Progenitor cell of endocrine pancreas (in vitro differentiated cells): ENCODE measurements around the gene GARIN5A. TPM values are rescaled to one million over a fixed set of nuclear protein-coding genes. Genes with fewer than 3 reads are reported as not detected.

Source experiments
- DNase-seq: peaks from one replicate; pipeline ENCODE4 v3.0.0; 2021; ENCODE audit warnings: low spot score; ENCODE audit not compliant: unreplicated experiment
- H3K27ac Mint-ChIP-seq: 2 replicates; pipeline ENCODE4 v1.8.0; 2021; ENCODE audit warnings: mild to moderate bottlenecking, moderate library complexity, mixed read lengths
- H3K27me3 Mint-ChIP-seq: 2 replicates; pipeline ENCODE4 v1.8.0; 2021; ENCODE audit warnings: mixed read lengths
- H3K36me3 Mint-ChIP-seq: 2 replicates; pipeline ENCODE4 v1.8.0; 2022; ENCODE audit warnings: mixed read lengths; ENCODE audit not compliant: insufficient read depth
- H3K4me1 Mint-ChIP-seq: 2 replicates; pipeline ENCODE4 v1.8.0; 2021; ENCODE audit warnings: low read depth, mixed read lengths
- H3K4me3 Mint-ChIP-seq: 2 replicates; pipeline ENCODE4 v1.8.0; 2021; ENCODE audit warnings: low read depth, mild to moderate bottlenecking, moderate library complexity, mixed read lengths
- H3K9me3 Mint-ChIP-seq: 2 replicates; pipeline ENCODE4 v1.8.0; 2021; ENCODE audit warnings: low read depth, mixed read lengths
- CTCF ChIP-seq: fragments of 200-600 bp; sonication (generic); IDR thresholded peaks from one replicate; pipeline ENCODE4 v1.5.0; 2021; ENCODE audit warnings: antibody characterized with exemption, mild to moderate bottlenecking; ENCODE audit not compliant: unreplicated experiment
- total RNA-seq: library from RNA; stranded (reverse); gene quantifications from 2 replicates; pipeline ENCODE4 v1.2.1, GENCODE V29; 2021

GARIN5A gene
- total RNA-seq, 1 donor from 2014 or later, result 11.6 TPM

GRCh38 chr19:50489461-50490011 lies 12.9 kb upstream of the GARIN5A start:
- TF ChIP-seq CTCF, result no peak
- H3K27me3 Mint-ChIP-seq, result peaks cover 64% of the 10 kb centered on the region

GRCh38 chr19:50488389-50489194 lies 11.9 kb upstream of the GARIN5A start:
- peaks cover 9% of the 10 kb centered on the region for H3K4me1 Mint-ChIP-seq
- no peak overlapping the region for H3K4me3 Mint-ChIP-seq
- TF ChIP-seq CTCF, result no peak
- peaks cover 56% of the 10 kb centered on the region for H3K27me3 Mint-ChIP-seq
- H3K27ac Mint-ChIP-seq, result peak overlapping the region; percentile 55
- peaks cover 3% of the 10 kb centered on the region for H3K9me3 Mint-ChIP-seq
- no peak for DNase-seq
- H3K36me3 Mint-ChIP-seq, result peaks cover 16% of the 10 kb centered on the region

More at GRCh38 chr19:50489461-50490011, 12.9 kb upstream of the GARIN5A start:
- peaks cover 3% of the 10 kb centered on the region for H3K9me3 Mint-ChIP-seq
- DNase-seq, result no peak
- peaks cover 9% of the 10 kb centered on the region for H3K4me1 Mint-ChIP-seq
- H3K27ac Mint-ChIP-seq, result peak overlapping the region; percentile 84
- no peak overlapping the region for H3K4me3 Mint-ChIP-seq
- peaks cover 16% of the 10 kb centered on the region for H3K36me3 Mint-ChIP-seq

GRCh38 chr19:50486823-50487515 lies 10.3 kb upstream of the GARIN5A start:
- DNase-seq, result no peak
- H3K9me3 Mint-ChIP-seq, result peaks cover 3% of the 10 kb centered on the region
- H3K27ac Mint-ChIP-seq, result no peak overlapping the region
- peak; percentile 60 for TF ChIP-seq CTCF
- peaks cover 45% of the 10 kb centered on the region for H3K27me3 Mint-ChIP-seq
- peaks cover 16% of the 10 kb centered on the region for H3K36me3 Mint-ChIP-seq
- H3K4me1 Mint-ChIP-seq, result peaks cover 7% of the 10 kb centered on the region
- H3K4me3 Mint-ChIP-seq, result no peak overlapping the region

- TF ChIP-seq CTCF, result no peak
- H3K4me1 Mint-ChIP-seq, result no peaks in the 10 kb centered on the region
- H3K9me3 Mint-ChIP-seq, result peaks cover 3% of the 10 kb centered on the region
- peaks cover 30% of the 10 kb centered on the region for H3K27me3 Mint-ChIP-seq
- H3K4me3 Mint-ChIP-seq, result no peak overlapping the region
- DNase-seq, result no peak
- H3K27ac Mint-ChIP-seq, result no peak overlapping the region
- peaks cover 19% of the 10 kb centered on the region for H3K36me3 Mint-ChIP-seq
Observed at GRCh38 chr19:50485284-50485955, 8.8 kb upstream of the GARIN5A start.

GRCh38 chr19:50482916-50483315 lies 6.3 kb upstream of the GARIN5A start:
- H3K4me1 Mint-ChIP-seq, result no peaks in the 10 kb centered on the region
- no peak overlapping the region for H3K27ac Mint-ChIP-seq
- H3K4me3 Mint-ChIP-seq, result no peak overlapping the region
- no peak for DNase-seq
- peaks cover 21% of the 10 kb centered on the region for H3K36me3 Mint-ChIP-seq
- TF ChIP-seq CTCF, result no peak
- peaks cover 11% of the 10 kb centered on the region for H3K27me3 Mint-ChIP-seq
- peaks cover 3% of the 10 kb centered on the region for H3K9me3 Mint-ChIP-seq
